HG03066 (cell line): ENCODE results near the gene SRGAP2B.
A peak's percentile ranks its signal among the peaks of the same experiment; 100 is the strongest.
"Not testable (repeated sequence)": the region's sequence is repeated elsewhere in the genome, so short reads cannot be mapped to it uniquely, and the experiment has no call there.

ENCODE experiments used
- ATAC-seq: cut with Tn5 transposase; IDR thresholded peaks from one replicate; pipeline ENCODE4 v1.9.1; 2021; ENCODE audit warnings: low read depth; ENCODE audit not compliant: unreplicated experiment

SRGAP2B gene

DNA sequence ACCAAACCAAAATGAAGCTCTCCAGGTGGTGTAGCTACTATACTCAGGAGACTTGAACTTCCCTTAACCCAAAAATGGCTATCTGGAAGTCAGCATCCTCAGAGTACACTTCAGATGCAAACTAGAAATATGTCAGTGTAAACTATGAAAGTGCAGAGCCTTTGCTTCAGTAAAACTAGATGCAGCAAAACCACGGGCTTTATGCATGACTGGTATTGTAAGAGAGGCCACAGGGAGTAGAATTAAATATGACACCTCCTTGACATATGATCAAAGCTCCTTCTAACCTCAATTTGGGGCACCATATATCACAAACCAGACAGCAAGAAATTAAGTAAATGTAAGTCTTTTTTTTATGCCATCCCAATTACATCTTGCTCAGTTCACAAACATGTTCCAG, 47.6 kb downstream of the SRGAP2B start:
- not testable (repeated sequence) for ATAC-seq

DNA sequence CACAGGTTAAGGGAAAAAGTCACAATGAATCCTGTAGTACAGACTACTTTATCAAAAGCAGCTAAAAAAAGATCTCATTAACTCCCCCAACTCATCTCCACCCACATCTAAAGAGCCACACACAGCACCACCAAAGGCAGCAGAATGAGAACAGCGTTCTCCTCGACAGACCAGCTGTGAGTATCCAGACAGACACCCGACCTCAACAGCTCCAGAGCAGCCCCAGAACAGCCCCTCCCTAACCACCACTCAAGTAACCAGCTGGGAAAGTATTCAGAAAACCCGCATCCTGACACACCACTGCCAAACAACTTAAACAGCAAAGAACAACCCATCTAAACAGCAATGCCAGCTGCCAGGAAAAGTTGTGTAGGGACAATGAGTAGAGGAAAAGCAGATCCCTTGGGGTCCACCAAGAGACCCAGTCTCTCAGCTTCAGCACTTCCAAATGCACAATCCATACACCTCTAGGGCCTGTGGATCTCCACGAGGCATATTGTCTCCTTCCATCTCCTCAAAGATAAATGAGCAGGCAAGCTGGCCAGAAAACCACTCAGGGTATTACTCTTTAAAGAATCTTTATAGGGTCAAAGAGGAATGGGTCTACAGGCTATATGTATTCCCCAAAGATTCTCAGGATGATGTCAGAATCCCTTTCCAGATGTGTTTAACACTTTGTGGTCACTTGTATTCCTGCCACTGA, 49.4 kb downstream of the SRGAP2B start:
- ATAC-seq, result not testable (repeated sequence)

DNA sequence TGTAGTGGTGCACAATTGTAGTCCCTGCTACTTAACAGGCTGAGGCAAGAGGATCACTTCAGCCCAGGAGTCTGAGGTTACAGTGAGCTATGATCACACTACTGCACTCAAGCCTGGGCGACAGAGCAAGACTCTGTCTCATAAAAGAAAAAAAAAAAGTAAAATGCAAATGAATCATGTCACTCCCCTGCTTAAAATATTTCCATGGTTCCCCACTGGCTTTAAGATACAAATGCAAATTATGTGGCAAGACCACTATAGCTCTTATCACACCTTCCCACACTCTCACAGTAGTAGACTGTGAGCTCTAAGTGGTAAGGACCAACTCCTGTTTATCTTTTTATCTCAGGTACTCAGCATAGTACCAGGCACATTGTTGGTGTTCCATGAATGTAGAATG, 53.6 kb downstream of the SRGAP2B start:
- ATAC-seq, result peak; percentile 82

DNA sequence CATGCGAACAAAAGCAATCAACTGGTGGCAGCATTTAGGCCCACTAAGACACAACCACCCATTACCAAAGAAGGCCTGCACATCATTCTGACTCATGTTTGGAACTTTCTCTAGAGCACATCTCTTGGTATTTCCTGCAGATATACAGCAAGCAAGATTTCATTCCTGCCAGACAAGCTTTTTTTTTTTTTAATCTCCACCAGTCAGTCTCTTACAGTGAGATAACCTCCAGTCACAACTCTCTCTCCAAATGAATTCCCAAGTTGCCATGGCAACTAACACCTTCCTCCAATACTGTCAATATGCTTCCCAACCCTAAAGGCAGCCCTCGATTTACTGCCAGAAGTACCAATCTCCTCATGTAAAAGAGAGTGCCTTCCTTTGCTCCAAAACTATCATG, 59.1 kb downstream of the SRGAP2B start:
- not testable (repeated sequence) for ATAC-seq

DNA sequence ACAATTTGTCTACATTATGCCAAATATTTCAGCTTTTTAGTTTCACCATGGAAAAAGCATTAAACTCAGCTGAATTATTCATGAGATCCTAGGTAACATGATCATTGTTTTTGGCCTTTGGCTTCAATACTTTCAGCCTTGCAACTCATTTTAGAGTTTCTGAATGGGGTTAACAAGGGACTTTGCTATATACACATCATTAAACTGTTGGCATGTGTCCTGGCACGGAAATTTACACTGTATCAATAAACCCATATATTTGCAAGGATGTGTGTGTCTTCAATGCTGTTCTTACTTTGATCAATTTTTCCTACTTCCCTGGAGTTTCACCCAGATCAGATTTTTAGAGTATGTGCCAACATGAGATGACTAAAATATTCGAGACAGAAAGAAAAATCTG, 61.6 kb downstream of the SRGAP2B start:
- not testable (repeated sequence) for ATAC-seq

DNA sequence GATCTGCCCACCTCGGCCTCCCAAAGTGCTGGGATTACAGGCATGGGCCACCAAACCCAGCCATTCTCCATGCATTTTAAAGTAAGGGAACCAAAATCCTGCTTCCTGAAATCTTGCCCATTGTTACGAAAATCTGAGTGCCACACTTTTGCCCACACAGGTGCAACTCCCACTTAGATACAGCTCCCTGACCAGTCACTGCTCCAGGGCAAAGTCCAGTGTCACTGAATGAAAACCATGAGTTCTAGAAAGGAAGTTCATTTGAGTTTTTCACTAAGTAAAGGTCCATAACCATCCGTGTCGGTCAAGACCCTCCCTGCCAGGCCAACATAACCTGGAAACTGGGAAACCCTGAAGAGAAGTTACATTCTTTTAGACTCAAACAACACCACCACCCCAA, 67.9 kb downstream of the SRGAP2B start:
- ATAC-seq, result not testable (repeated sequence)

DNA sequence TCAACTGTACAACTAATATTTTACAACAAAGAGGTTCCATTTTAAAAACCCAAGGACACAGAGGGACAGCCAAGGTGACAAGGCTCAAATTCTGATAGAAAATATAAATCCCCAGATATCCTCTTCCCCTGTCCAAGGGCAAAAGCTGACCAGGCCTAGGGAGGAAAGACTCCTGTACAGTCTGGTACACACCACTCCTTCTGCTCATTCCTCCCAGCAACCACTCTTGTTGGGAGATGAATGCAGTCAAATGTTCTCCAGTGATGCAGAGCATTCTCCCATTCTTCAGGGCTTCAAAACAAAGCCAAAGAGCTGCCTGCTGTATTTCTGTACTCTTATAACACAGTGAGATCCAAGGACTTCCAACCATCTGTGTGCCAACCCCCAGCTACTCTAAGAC, 69.8 kb downstream of the SRGAP2B start:
- not testable (repeated sequence) for ATAC-seq

DNA sequence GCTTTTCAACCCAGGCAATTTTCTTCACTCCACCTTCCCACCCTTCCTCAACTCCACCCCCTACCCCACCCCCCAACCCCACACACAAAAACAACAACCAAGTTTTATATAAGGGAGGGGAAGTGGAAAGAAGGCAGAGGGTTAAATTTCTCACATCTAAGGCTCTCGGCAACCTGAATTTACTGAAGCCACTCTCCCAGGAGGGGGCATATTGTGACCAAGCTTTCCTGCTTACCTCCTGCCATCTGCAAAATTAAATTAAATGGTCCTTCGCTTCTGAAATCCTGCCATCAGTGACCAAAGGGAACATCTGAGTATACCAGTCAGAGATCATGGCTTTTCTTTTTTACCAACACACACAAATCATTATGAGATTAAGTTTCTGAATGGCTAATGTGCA, 72.9 kb downstream of the SRGAP2B start:
- not testable (repeated sequence) for ATAC-seq

DNA sequence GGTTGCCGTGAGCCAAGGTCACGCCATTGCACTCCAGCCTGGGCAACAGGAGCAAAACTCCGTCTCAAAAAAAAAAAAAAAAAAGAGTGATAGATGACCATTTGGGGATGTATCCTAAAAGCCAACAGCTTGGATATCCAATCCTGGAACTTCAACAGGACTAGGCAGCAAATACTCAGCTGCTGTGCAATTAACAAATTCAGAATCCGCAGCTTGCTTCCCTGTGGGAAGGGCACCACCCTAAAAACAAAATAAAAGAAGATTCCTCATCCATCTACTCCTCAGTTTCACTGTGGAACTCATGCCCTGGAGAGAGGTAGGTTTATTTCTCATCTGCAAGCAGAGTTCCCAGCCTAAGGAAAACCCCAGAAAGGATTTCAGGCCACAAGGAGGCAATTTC, 73.4 kb downstream of the SRGAP2B start:
- not testable (repeated sequence) for ATAC-seq

DNA sequence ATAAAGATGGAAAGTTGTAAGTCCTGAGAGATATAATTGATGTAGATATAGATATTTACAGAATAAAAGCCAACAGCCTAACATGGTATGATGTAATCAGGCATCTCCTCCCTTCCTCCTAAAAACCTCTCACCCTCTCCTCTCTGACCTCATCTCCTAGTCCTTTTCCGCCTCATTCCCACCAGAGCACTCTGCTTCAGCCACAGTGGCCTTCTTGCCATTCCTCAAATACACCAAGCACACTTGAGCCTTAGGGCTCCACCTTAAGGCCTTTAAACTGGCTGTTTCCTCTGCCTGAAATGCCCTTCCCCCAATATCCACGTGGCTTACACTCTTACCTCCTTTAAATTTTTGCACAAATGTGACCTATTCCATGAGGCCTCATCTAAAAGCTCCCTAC, 75.4 kb downstream of the SRGAP2B start:
- not testable (repeated sequence) for ATAC-seq

DNA sequence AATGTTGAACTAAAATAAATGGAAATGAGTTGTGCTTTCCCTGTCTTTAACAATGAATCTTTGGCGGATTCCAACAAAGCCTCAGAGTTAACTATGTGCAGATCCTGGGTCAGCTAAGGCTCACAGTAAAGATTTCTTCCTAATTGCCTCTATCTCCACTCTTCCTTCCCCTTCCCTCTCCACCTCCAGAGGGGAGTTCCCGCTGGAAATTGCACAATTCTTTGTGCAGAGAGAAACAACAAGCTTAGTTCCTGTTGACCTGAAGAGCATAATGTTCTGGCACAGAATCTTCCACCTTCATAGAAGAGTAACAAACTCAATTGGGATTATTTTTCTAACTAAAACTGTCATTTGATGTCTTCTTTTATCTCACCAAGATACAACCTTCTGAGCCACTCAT, 77.4 kb downstream of the SRGAP2B start:
- ATAC-seq, result not testable (repeated sequence)

DNA sequence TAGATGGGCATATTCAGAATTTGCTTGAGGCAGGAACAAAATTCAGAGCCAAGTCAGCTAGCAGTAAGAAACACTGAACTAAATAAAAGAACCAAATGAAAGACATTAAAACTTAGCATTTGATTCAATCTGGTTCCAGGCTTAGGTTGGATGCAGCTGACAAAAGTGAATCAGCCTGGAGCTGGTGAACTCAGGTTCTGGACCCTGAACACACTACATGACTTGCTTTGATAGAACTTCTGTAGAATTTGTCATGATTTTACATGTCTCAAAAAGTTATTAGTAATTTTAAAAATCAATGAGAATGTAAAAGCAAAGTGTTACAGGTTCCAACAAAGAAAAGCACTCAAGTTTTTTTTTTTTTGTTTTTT, 78.7 kb downstream of the SRGAP2B start:
- ATAC-seq, result not testable (repeated sequence)

DNA sequence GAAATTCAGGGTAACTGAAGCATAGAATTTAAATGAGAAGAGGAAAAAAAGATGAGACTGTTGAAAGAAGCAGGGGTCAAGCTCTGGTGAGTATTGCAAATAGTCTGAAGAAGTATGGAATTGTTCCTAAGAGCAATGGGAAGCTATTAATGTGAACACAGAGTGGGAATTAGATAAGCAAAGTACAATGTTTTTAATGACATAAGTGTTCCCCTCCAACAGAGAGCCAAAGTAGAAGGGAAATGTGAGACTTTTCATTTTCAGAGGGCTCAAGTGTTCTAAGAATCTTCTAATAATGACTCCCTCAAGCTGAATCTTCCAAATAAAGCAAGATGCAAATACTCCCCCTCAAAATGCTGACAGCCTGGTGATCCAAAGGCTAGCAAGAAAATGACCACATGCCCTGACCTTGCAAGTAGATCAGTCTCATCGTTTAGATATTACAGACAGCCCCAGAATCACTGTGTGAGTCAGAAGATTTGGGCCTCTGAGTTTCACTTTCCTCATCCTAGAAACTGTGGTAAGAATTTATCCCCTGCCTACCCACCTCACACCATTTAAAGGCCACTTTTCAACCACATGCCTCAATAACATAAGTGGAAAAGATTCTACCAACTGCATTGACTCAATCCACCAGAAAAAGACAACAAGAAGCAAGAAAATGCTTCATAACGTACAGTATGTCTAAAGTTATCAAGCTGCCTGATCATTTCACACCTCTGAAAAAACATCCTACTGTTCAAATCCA, 79.2 kb downstream of the SRGAP2B start:
- ATAC-seq, result not testable (repeated sequence)

DNA sequence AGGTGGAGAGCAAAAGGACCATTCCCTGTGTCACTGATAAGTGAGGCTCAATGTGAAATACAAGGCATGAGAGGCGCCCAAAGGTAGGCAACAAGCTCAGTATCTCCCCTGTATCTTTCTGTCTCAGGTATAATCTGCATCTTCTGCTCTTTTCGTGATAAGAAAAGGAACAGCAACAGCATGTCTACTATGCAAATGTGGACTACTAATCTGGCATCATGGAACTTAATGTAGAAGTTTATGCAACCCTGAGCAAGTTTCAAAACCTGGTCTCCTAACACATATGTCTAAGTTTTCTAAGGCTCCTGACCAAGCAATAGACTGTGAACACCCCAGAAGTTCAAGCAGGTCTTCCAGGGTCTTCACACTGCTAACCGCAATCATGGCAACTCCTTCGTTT, 81.8 kb downstream of the SRGAP2B start:
- ATAC-seq, result not testable (repeated sequence)

DNA sequence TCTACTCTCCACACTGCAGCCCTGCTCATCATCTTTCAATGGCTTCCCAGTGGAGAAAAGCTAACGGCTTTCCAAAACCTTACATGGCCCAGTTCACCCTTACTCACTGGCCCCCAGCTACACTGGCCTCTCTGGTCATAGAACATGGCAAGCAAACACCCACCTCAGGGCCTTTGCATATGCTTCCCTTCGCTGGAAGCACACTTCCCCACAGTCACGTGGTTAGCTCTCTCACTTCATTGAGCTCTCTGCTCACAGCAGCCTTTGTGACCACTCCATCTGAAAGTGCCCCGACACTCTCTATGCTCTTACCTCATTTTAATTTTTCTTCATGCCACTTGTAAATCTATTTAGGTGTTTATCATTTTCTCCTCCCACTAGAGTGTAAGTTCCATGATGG, 83.3 kb downstream of the SRGAP2B start:
- ATAC-seq, result not testable (repeated sequence)

DNA sequence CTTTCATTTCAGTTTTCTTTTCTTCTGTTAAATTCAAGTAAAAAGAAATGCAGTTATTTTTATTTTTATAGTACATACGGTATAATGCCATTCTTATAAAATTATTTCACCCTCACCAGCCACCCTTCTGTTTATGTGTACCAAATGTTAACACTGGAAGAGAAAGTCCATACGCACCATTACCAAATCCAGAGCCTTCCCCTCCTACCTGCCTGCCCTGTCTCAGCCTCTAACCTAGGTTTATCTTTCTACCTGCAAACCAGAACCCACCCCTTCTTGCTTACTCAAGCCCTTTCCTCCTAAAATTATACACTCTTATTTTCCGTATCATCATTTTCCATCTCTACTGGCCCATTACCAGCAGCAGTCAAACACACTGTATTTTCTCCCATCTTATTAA, 84.5 kb downstream of the SRGAP2B start:
- ATAC-seq, result not testable (repeated sequence)

DNA sequence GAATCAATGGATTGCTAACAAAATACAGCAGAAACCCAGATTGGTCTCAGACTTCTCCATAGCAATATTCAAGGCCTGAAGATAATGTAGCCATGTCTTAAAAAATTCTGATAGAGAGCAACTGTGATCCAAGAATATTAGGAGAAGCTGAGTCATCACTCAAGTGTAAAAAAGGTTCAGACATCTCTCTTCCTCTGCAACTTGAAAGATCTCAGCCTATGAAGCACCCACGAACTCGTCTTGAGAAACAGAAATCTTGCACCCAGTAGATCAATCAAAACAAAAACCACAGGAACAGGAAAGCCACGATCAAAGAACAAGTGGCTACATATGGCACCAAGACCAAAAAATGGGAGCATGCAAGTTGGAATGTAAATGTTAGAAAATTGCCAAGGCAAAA, 85.2 kb downstream of the SRGAP2B start:
- not testable (repeated sequence) for ATAC-seq

DNA sequence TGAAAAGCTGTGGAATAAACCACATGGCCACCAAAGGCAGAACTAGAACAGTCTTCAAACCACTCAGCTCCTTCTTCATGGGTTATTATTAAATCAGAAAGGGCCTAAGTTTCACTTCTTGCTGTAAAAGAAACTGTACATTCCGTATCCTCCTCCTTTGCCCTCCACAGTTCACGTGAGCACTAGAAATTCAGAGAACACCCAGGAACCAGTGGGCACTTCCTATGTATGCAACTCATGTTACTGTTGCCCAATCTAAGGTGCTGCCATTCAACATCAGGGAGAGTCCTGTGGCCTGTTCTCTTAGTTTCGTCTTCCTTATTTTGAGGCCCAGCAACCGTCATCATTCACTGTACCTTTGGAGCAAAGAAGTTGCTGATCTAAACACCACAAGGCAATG, 86.7 kb downstream of the SRGAP2B start:
- ATAC-seq, result peak; percentile 46

DNA sequence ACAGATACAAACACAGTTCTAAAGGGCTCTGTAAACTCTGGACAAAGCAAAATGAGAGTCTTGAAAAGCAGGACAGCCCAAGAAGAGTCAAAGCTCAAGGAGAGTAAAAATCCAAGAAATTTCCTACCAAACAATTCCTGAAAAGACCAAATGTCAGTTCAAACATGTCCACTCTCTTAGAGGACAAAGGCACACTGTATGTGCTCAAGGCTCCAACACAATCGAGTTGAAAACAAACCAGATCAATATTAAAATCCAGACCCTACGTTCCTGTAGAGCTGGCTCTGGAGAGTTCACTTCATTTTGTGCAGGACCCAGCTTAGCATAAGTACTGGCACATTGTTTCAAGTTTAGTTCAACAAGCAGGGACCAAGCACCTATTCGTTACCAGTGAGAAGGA, 90.0 kb downstream of the SRGAP2B start:
- ATAC-seq, result not testable (repeated sequence)

DNA sequence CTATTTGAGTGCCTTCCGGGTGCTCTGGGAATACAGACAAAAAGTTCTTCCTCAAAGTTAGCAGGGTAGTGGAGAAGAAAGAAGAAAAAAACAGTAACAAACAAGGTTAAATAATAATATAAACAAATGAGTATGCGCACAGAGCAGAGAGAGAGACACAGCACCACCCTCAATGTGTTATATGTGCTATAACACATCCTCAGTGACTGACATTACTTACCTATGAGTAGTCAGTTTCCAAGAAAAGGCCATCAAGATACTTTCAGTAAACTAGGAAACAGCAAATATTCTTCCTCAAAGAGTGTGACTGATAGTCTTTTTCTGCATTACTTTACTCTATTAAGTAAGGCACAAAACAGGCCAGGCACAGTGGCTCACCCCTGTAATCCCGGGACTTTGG, 93.7 kb downstream of the SRGAP2B start:
- not testable (repeated sequence) for ATAC-seq

DNA sequence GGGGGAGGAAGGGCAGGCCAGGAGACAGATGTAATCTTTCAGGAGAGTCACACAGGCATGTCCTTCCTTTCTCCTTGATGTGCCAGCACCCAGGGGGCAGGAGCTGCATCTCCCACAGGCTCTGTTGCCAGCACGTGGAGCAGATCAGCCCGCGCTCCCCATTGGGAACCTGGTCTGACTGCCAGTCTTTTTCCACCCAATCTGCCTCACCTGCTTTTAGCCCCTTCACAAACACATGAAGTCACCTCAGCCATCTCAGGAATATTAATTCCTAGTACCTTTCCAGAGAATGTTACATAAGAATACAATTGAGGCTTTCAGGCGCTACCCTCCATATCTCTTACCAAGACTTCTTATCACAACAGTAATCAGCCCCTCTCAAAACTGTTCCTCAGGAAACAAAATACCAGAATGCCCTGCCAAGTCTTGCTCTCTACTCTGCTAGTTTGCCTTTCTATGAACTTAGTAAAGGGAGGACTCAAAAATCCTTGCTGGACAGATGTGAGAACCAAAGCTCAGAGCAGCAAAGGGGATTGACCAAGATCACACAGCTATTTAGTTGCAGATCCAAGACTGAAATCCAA, 94.3 kb downstream of the SRGAP2B start:
- not testable (repeated sequence) for ATAC-seq
